GM12892 (cell line): Measurements from ENCODE around the gene RFNG.

Experiments used
- POLR2AphosphoS5 ChIP-seq: IDR thresholded peaks from 2 replicates; pipeline ENCODE4 v1.6.1; 2011; ENCODE audit warnings: low read depth, low read length, control low read depth
- TAF1 ChIP-seq: IDR thresholded peaks from 2 replicates; pipeline ENCODE4 v1.6.1; 2011; ENCODE audit warnings: low read depth, mild to moderate bottlenecking, control low read depth, low read length, borderline replicate concordance

DNA sequence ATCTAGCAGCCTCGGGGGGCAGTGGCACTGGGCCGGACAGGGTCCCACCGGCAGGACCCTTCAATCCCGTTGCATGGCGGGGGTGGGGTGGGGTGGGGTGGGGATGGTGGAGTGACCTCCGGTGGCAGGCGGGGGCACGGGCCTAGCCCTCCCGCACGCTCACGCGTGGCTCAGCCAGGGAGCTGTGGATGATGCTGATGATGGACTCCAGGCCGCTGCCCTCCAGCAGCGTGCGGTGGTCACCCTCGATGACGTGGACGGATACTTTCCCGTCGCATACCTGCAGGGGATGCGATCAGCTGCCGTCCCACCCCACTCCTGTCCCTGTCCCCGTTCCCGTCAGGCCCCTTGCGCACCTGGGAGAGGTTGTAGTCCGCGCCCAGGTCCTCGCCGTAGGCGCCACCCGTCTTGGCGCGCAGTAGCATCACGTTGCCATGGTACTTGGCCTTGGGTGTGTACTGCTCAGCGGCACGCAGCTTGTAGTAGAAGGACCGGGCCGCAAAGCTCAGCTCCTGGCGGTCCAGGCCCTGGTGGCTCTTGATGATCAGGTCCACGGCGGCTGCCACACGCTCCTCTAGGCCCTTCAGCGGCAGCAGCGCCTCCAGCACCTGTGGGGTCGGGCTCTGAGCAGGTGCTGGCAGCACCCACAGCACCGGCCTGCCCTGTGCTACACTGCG is 27.5 kb upstream of the RFNG start:
- TF ChIP-seq TAF1 (no peak), POLR2AphosphoS5 (no peak)
